ENCODE data around the gene MAP4.

The MAP4 gene

DNA sequence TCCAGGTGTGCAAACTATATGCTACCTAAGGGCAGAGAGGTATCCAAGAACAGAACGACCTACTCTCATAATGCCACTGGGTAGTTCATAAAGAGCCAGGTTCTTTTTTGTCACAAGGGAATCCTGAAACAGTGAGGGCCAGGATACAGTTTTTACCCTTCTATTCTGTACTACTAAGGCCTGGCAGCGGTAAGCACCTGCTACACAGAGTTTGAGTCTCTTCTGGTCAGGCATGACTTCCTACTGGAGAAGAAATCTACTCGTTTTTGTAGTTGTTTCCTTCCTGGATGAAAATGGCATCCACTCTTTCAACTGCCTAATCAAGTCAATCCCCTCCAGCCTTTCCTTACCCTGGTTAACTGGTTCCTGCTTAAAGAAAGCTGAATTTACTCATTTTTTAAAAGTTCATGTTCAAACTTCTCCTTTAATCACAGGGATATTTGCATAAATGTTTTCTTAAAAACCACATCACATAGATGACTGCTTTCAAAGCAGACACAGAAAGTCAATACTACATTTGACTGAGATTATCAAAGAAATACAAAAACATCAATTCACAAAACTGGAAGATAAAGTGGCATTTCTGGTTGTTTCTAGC lies 40.0 kb downstream of the MAP4 start:
- in situ Hi-C loops (cut with MboI; ENCODE audit: low pct_unique_long_range_greater_than_20kb, low sequenced_read_pairs, unreplicated experiment) = loop anchor here (25.0 kb wide), 1 partner anchor 464 kb away; the partner anchor contains the start of gene ELP6
- DNase-seq (ENCODE audit: low spot score) = peak; percentile 24
- TF ChIP-seq, protein P1, sequence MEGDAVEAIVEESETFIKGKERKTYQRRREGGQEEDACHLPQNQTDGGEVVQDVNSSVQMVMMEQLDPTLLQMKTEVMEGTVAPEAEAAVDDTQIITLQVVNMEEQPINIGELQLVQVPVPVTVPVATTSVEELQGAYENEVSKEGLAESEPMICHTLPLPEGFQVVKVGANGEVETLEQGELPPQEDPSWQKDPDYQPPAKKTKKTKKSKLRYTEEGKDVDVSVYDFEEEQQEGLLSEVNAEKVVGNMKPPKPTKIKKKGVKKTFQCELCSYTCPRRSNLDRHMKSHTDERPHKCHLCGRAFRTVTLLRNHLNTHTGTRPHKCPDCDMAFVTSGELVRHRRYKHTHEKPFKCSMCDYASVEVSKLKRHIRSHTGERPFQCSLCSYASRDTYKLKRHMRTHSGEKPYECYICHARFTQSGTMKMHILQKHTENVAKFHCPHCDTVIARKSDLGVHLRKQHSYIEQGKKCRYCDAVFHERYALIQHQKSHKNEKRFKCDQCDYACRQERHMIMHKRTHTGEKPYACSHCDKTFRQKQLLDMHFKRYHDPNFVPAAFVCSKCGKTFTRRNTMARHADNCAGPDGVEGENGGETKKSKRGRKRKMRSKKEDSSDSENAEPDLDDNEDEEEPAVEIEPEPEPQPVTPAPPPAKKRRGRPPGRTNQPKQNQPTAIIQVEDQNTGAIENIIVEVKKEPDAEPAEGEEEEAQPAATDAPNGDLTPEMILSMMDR (IDR thresholded peaks at IDR 0.05; ENCODE audit: extremely low read depth, insufficient read depth, missing control alignments) = no peak

DNA sequence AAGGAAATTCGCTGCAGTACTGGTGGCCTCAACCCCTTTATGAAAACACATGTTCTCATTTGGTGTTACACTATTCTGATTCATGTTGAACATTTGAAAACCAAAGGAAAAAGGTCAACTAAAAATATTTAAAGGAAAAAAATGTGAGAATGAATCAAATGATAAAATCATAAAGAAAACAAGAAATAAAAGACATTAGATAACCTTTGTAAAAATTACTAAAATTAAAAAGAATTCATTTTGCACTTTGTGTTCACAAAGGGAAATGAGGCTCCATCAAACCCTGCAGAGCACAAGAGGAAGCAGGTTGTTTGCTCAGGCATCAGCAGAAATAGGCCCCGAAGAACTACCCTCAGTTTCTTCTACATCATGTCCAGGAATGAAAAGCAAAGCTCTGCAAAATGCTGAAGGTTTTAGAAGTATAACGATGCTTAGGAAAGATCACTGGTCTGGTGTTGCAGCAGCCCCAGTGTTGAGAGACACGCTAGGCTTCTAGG lies 41.2 kb downstream of the MAP4 start:
- in situ Hi-C loops (cut with MboI; ENCODE audit: low pct_unique_long_range_greater_than_20kb, low sequenced_read_pairs, unreplicated experiment) = loop anchor here (25.0 kb wide), 1 partner anchor 463 kb away; the partner anchor contains the start of gene ELP6
- TF ChIP-seq, protein P1 (IDR thresholded peaks at IDR 0.05; ENCODE audit: extremely low read depth, insufficient read depth, missing control alignments) = no peak
- no peak for DNase-seq (ENCODE audit: low spot score)

DNA sequence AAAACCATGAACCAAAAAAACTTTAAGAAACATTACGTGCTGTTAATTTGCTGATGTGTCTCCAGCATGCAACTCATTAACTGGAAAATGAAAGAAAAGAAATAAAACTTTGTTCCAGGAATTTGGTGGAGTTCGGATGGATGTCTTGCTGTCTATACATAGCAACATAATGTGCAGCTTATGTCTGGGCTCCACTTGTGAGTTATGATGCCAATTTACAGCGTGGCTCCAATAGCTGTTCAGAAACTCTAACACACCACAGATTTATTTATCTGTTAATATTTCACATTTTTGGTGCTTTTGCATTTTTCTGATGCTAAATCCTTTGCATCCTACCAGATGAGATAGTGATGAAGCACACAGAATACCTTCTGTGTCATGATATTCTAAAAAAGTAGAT lies 45.1 kb downstream of the MAP4 start:
- in situ Hi-C loops (cut with MboI; ENCODE audit: low pct_unique_long_range_greater_than_20kb, low sequenced_read_pairs, unreplicated experiment) = no loop called here
- no peak for DNase-seq (ENCODE audit: low spot score)
- TF ChIP-seq, protein P1 (IDR thresholded peaks at IDR 0.05; ENCODE audit: extremely low read depth, insufficient read depth, missing control alignments) = no peak

DNA sequence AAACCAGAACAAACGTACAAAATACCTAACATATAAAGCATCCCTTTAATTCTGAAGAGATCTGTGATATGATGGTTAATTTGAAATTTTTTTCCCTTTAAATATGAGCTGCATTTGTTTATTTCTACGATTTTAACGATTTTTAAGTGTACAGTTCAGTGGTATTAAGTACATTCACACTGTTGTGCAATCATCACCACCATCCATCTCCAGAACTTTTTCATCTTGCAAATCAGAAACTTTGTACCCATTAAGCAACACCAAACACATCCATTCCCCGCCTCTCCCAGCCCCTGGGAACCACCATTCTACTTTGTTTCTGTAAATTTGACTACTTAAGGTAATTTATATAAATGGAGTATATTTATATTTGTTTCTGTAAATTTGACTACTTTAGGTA lies 51.5 kb downstream of the MAP4 start:
- TF ChIP-seq, protein P1 (IDR thresholded peaks at IDR 0.05; ENCODE audit: extremely low read depth, insufficient read depth, missing control alignments) = no peak
- DNase-seq (ENCODE audit: low spot score) = no peak
- in situ Hi-C loops (cut with MboI; ENCODE audit: low pct_unique_long_range_greater_than_20kb, low sequenced_read_pairs, unreplicated experiment) = no loop called here

DNA sequence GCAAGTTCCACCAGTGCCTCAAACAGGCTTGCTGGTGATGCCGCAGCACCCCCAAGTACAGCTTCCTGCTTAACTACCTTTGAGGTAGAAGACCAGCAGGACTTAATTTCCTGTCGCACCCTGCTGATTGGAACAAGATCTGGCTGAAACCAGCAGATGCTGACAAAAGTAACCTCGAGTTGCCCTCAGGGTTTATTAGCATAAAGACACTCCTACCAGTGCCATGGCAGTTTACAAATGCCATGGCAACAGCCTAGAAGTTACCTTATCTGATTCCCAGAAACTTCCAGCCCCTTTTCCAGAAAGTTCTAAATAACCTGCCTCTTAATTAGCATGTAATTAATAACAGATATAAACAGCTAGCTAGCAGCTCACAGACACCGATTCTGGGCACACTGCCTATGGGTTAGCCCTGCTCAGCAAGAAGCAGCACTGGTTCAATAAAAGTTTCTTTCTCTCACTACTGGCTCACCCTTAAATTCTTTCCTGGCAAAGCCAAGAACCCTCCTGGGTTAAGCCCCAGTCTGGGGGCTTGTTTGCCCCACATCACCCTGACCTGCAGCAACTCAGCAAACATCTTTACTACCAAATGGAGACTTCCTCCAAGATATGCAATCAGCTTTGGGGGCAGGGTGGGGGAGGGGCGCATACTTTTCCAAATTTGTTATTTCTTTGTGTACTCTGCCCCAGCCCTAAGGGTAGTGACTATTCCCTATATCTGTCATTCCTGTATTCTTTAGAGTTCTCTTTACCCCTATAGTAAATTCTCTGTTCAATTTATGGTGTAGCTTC lies 54.2 kb downstream of the MAP4 start:
- in situ Hi-C loops (cut with MboI; ENCODE audit: low pct_unique_long_range_greater_than_20kb, low sequenced_read_pairs, unreplicated experiment) = no loop called here
- TF ChIP-seq, protein P1 (IDR thresholded peaks at IDR 0.05; ENCODE audit: extremely low read depth, insufficient read depth, missing control alignments) = no peak
- no peak for DNase-seq (ENCODE audit: low spot score)

DNA sequence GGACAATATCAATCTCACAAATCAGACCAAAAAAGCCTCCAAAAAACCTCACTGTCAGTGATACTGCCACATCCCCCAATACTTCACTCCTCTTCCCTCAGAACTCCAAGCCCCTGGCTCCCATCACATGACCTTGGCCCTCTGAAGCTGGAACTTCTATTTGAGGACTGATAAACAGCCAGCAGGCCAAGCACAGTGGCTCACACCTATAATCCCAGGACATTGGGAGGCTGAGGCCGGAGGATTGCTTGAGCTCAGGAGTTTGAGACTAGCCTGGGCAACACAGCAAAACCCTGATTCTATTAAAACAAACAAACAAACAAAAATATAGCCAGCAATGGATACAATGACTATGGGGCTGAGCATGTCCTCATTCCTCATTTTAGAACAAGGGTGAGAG lies 55.2 kb downstream of the MAP4 start:
- DNase-seq (ENCODE audit: low spot score) = no peak
- TF ChIP-seq, protein P1 (IDR thresholded peaks at IDR 0.05; ENCODE audit: extremely low read depth, insufficient read depth, missing control alignments) = no peak
- in situ Hi-C loops (cut with MboI; ENCODE audit: low pct_unique_long_range_greater_than_20kb, low sequenced_read_pairs, unreplicated experiment) = no loop called here
